Mesothelial cell of epicardium (in vitro differentiated cells): ENCODE results near the gene SLC29A1. TPM values are rescaled to one million over a fixed set of nuclear protein-coding genes. Genes with fewer than 3 reads are reported as not detected.

Source experiments
- DNase-seq, 2 experiments: peaks; one replicate each; pipeline ENCODE4 v3.0.0; 2021; ENCODE audit warnings: low spot score in 2 of 2; ENCODE audit not compliant: unreplicated experiment in 2 of 2
- H3K27ac Mint-ChIP-seq: 2 replicates; pipeline ENCODE4 v1.8.0; 2021; ENCODE audit warnings: mixed read lengths
- H3K27me3 Mint-ChIP-seq: 2 replicates; pipeline ENCODE4 v1.8.0; 2021; ENCODE audit warnings: low read depth, mixed read lengths
- H3K36me3 Mint-ChIP-seq: 2 replicates; pipeline ENCODE4 v1.8.0; 2021; ENCODE audit warnings: mixed read lengths
- H3K4me1 Mint-ChIP-seq: 2 replicates; pipeline ENCODE4 v1.8.0; 2021; ENCODE audit warnings: mixed read lengths
- H3K4me3 Mint-ChIP-seq: 2 replicates; pipeline ENCODE4 v1.8.0; 2021; ENCODE audit warnings: mild to moderate bottlenecking, moderate library complexity, mixed read lengths
- H3K9me3 Mint-ChIP-seq: 2 replicates; pipeline ENCODE4 v1.8.0; 2021; ENCODE audit warnings: mixed read lengths
- total RNA-seq: library from RNA; stranded (reverse); gene quantifications from 3 replicates; pipeline ENCODE4 v1.2.1, GENCODE V29; 2021
- TF ChIP-seq, protein P1 (sequence below): fragments of 200-600 bp; sonication (generic); IDR thresholded peaks from one replicate; pipeline ENCODE4 v1.5.0; 2021; ENCODE audit warnings: antibody characterized with exemption; ENCODE audit not compliant: unreplicated experiment

SLC29A1 gene
- total RNA-seq, 1 donor from 2014 or later, result 13.2 TPM

- Mint-ChIP-seq H3K27me3 (peaks cover 7% of the 10 kb centered on the region), H3K27ac (peak overlapping the region; percentile 39), H3K9me3 (no peaks in the 10 kb centered on the region), H3K4me3 (peak overlapping the region; percentile 82), H3K4me1 (peaks cover 32% of the 10 kb centered on the region), H3K36me3 (no peaks in the 10 kb centered on the region)
- DNase-seq, result no peak
- TF ChIP-seq, protein P1, sequence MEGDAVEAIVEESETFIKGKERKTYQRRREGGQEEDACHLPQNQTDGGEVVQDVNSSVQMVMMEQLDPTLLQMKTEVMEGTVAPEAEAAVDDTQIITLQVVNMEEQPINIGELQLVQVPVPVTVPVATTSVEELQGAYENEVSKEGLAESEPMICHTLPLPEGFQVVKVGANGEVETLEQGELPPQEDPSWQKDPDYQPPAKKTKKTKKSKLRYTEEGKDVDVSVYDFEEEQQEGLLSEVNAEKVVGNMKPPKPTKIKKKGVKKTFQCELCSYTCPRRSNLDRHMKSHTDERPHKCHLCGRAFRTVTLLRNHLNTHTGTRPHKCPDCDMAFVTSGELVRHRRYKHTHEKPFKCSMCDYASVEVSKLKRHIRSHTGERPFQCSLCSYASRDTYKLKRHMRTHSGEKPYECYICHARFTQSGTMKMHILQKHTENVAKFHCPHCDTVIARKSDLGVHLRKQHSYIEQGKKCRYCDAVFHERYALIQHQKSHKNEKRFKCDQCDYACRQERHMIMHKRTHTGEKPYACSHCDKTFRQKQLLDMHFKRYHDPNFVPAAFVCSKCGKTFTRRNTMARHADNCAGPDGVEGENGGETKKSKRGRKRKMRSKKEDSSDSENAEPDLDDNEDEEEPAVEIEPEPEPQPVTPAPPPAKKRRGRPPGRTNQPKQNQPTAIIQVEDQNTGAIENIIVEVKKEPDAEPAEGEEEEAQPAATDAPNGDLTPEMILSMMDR, result no peak
Observed at GRCh38 chr6:44262467-44263353, 39.3 kb downstream of the SLC29A1 start.

- Mint-ChIP-seq H3K27ac (peak overlapping the region; percentile 39), H3K27me3 (peaks cover 15% of the 10 kb centered on the region), H3K4me1 (peaks cover 28% of the 10 kb centered on the region), H3K9me3 (no peaks in the 10 kb centered on the region), H3K4me3 (peak overlapping the region; percentile 82), H3K36me3 (no peaks in the 10 kb centered on the region)
- DNase-seq, result no peak
- TF ChIP-seq, protein P1, result no peak
Observed at GRCh38 chr6:44263354-44264100, 40.1 kb downstream of the SLC29A1 start.

DNA sequence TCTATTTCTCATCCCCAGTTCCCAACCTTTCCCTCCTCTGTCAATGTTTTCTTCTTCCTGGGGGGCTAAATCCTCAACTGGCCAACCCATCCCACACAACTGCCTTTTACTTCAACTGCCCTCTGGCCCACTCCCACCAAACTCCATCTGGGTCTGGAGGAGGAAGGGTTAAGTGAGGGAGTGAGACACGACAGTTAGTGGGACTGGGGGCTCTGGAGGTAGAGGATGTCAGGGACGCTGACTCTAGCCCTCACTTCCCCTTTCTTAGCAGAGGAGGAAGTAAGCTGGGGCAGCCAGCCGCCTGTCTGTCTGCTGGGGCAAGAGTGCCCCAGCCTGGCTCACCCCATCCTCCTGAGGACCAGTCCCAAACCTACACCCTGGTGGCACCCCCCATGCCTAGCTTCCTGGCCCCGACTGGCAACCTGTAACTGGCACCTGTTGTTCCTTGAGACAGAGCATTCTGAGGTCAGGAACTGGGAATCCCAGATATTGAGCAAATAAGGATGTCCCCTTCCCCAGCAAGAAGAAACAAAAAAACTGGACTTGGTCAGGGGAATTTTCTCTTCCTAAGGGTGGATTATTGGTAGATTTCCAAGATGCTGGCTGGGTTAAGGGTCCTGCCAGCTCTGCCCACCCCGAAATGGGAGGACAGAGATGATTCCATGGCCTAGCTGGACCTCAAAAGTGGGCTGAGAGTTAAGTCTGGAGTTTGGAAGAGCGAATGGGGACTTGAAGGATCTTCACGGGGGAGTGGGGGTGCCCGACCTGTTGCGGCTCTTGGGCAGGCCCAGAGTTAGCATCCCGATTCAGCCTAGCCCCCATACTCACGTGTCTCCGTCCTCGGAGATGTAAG is 41.0 kb downstream of the SLC29A1 start:
- Mint-ChIP-seq H3K36me3 (no peaks in the 10 kb centered on the region), H3K27ac (peak overlapping the region; percentile 84), H3K4me1 (peaks cover 28% of the 10 kb centered on the region), H3K4me3 (peak overlapping the region; percentile 82), H3K27me3 (peaks cover 24% of the 10 kb centered on the region), H3K9me3 (no peaks in the 10 kb centered on the region)
- TF ChIP-seq, protein P1, result no peak
- no peak for DNase-seq

DNA sequence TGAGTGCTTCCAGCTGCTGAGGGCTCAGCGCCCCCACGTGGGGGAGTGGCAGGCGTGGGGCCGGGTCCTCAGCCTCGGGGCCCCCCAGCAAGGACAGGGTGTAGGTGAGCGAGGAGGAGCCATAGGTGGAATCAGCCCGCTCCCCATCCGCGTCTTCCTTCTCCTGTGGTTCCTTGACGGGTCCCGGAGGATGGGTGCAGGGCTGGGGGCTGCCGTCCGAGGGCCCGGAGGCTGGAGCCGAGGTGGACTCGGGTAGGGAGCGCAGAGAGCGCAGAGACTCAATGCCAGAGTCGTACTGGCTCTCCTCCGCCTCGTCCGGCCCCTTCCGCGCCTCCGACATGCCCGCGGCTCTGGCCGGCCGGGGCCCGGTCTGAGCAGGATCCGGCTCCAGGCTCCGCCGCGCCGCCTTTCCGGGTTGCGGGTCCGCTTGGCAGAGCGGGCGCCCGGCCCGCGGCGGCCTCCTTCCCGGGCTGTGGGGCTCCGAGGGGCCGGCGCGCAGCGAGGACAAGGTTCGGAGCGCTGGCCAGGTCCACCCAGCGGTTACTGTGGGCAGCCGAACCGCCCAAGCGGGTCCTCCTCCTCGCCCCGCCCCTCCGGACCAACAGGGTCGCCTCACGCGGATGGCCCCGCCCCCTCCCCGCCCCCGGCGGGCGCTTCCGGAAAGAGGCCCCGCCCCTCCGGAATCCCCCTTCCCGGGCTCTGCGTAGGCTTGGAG is 41.8 kb downstream of the SLC29A1 start, which contains the start of gene NFKBIE:
TSS of gene NFKBIE (minus strand) at position 545 of the 715 bp plus-strand sequence. CDS start at position 340, 205 bp downstream.
- Mint-ChIP-seq H3K4me3 (peak within 1 kb of the TSS; percentile 82), H3K4me1 (peaks cover 31% of the 10 kb centered on the region), H3K27ac (peak within 1 kb of the TSS; percentile 84), H3K36me3 (no peaks in the 10 kb centered on the region), H3K9me3 (no peaks in the 10 kb centered on the region), H3K27me3 (peaks cover 31% of the 10 kb centered on the region)
- peak; percentile 93 to 96 for DNase-seq
- TF ChIP-seq, protein P1, result no peak
